Measurements from ENCODE around the gene OXER1. TPM values are rescaled to one million over a fixed set of nuclear protein-coding genes. Genes with fewer than 3 reads are reported as not detected.

Gene OXER1
- total RNA-seq, 2 experiments from 2014 or later = 0.40 TPM; not detected in 1

- intact Hi-C loops (cut with micrococcal nuclease) = no loop called here
- no peak for TF ChIP-seq CTCF (IDR thresholded peaks at IDR 0.05)
- Mint-ChIP-seq H3K4me1 (ENCODE audit: low read depth) (peaks cover 10% of the 10 kb centered on the region), H3K27me3 (no peaks in the 10 kb centered on the region), H3K36me3 (ENCODE audit: low read depth) (peaks cover 13% of the 10 kb centered on the region), H3K4me3 (no peak overlapping the region), H3K27ac (no peak overlapping the region), H3K9me3 (peaks cover 6% of the 10 kb centered on the region)
- CTCF ChIA-PET = no interaction called here
- ATAC-seq (no peak), DNase-seq (no peak)
- POLR2A ChIA-PET = no interaction called here
Observed at GRCh38 chr2:42725657-42726056, 38.3 kb downstream of the OXER1 start.

GRCh38 chr2:42724886-42725285 lies 39.0 kb downstream of the OXER1 start:
- ChIA-PET CTCF (no interaction called here), POLR2A (no interaction called here)
- Mint-ChIP-seq H3K27ac (no peak overlapping the region), H3K4me1 (ENCODE audit: low read depth) (peaks cover 10% of the 10 kb centered on the region), H3K36me3 (ENCODE audit: low read depth) (peaks cover 12% of the 10 kb centered on the region), H3K4me3 (no peak overlapping the region), H3K9me3 (peaks cover 6% of the 10 kb centered on the region), H3K27me3 (no peaks in the 10 kb centered on the region)
- ATAC-seq (no peak), DNase-seq (no peak)
- TF ChIP-seq CTCF (IDR thresholded peaks at IDR 0.05) = no peak
- intact Hi-C loops (cut with micrococcal nuclease) = no loop called here

- Mint-ChIP-seq H3K27me3 (no peaks in the 10 kb centered on the region), H3K9me3 (no peaks in the 10 kb centered on the region), H3K27ac (no peak overlapping the region), H3K4me1 (ENCODE audit: low read depth) (peaks cover 10% of the 10 kb centered on the region), H3K4me3 (no peak overlapping the region), H3K36me3 (ENCODE audit: low read depth) (peaks cover 4% of the 10 kb centered on the region)
- no peak for ATAC-seq
- ChIA-PET CTCF (no interaction called here), POLR2A (no interaction called here)
- intact Hi-C loops (cut with micrococcal nuclease) = no loop called here
- DNase-seq = no peak
- TF ChIP-seq CTCF (IDR thresholded peaks at IDR 0.05) = no peak
Observed at GRCh38 chr2:42723465-42723864, 40.5 kb downstream of the OXER1 start.

GRCh38 chr2:42722320-42723190 lies 41.4 kb downstream of the OXER1 start:
- DNase-seq (peak; percentile 71), ATAC-seq (peak; percentile 96)
- H3K4me1 Mint-ChIP-seq (ENCODE audit: low read depth) = peaks cover 10% of the 10 kb centered on the region
- ChIA-PET CTCF (no interaction called here), POLR2A (no interaction called here)
- intact Hi-C loops (cut with micrococcal nuclease) = no loop called here
- H3K9me3 Mint-ChIP-seq = no peaks in the 10 kb centered on the region
- H3K36me3 Mint-ChIP-seq (ENCODE audit: low read depth) = peaks cover 4% of the 10 kb centered on the region
- H3K27ac Mint-ChIP-seq = no peak overlapping the region
- no peaks in the 10 kb centered on the region for H3K27me3 Mint-ChIP-seq
- TF ChIP-seq CTCF (IDR thresholded peaks at IDR 0.05) = no peak
- no peak overlapping the region for H3K4me3 Mint-ChIP-seq

- Mint-ChIP-seq H3K36me3 (ENCODE audit: low read depth) (peaks cover 4% of the 10 kb centered on the region), H3K4me3 (no peak overlapping the region), H3K27ac (no peak overlapping the region), H3K4me1 (ENCODE audit: low read depth) (peaks cover 10% of the 10 kb centered on the region), H3K27me3 (no peaks in the 10 kb centered on the region), H3K9me3 (no peaks in the 10 kb centered on the region)
- DNase-seq (no peak), ATAC-seq (no peak)
- intact Hi-C loops (cut with micrococcal nuclease) = no loop called here
- CTCF ChIA-PET = no interaction called here
- no peak for TF ChIP-seq CTCF (IDR thresholded peaks at IDR 0.05)
- POLR2A ChIA-PET = no interaction called here
Observed at GRCh38 chr2:42721898-42722297, 42.0 kb downstream of the OXER1 start.
